Pancreas (tissue), 10 donors: ENCODE data around the gene MAN1A2. TPM values are rescaled to one million over a fixed set of nuclear protein-coding genes. Genes with fewer than 3 reads are reported as not detected.

ENCODE experiments used
- ATAC-seq, 4 donors: fragments of 200-7000 bp; cut with Tn5 transposase; one replicate each; pipeline versions ENCODE4 v1.8.0 to v1.9.1; 2020; ENCODE audit warnings: mild to moderate bottlenecking in 4 of 4, moderate library complexity in 4 of 4
- DNase-seq, 6 donors: peaks; one replicate each; pipeline ENCODE4 v3.0.0-alpha.2; 2020
- FAIRE-seq: peaks from 2 replicates; lab custom pipeline; 2012; peaks lifted over from hg19 to GRCh38; lab: Jason Lieb, UNC
- H3K27ac ChIP-seq, 4 donors: fragments of 200-600 bp; sonication (generic); 1 replicate in 3 of 4; 2 replicates in 1 of 4; pipeline versions ENCODE4 v1.5.0 to v1.8.0; 2020
- H3K27me3 ChIP-seq, 4 donors: fragments of 200-600 bp; one replicate each; pipeline ENCODE4 v1.8.0; 2021
- H3K36me3 ChIP-seq, 3 donors: fragments of 200-600 bp; sonication (generic) in 1 of 3; one replicate each; pipeline versions ENCODE4 v1.5.0 to v1.8.0; 2020 to 2021
- H3K4me1 ChIP-seq, 3 donors: fragments of 200-600 bp; one replicate each; pipeline ENCODE4 v1.8.0; 2021
- H3K4me3 ChIP-seq, 4 donors: fragments of 200-600 bp; sonication (generic) in 2 of 4; one replicate each; pipeline versions ENCODE4 v1.5.0 to v1.8.0; 2020 to 2021
- H3K9me3 ChIP-seq, 4 donors: fragments of 200-600 bp; one replicate each; pipeline ENCODE4 v1.8.0; 2021
- CTCF ChIP-seq, 4 donors: fragments of 200-600 bp; sonication (generic) in 3 of 4; IDR thresholded peaks; one replicate each; pipeline versions ENCODE4 v1.5.0 to v1.8.0; 2021; ENCODE audit warnings: antibody characterized with exemption in 4 of 4
- WGBS, 2 donors: extraction: QIAGEN DNeasy Blood & Tissue Kit; methylation state at CpG; one replicate each; pipeline ENCODE4 v1.1.7; 2013; 5-methylcytosine and 5-hydroxymethylcytosine counted together
- intact Hi-C, 3 donors: fragments of 100-400 bp; cut with DNase I; formaldehyde crosslinking; loops; one replicate each; pipeline versions ENCODE4 v1.11.1 to v1.14.2; 2022
- polyA plus RNA-seq, 2 donors: library from polyadenylated mRNA; stranded (reverse); fragments of 200-250 nt; gene quantifications; one replicate each; pipeline ENCODE4 v1.2.3, GENCODE V29; 2013
- total RNA-seq, 6 donors: library from RNA; stranded (reverse); fragmentation: NEBNext Ultra II Directional in 4 of 6; extraction: Animal tissue kit (Norgen Biotek cat#: 25700) in 4 of 6; gene quantifications; one replicate each; pipeline versions ENCODE4 v1.2.1 to v1.2.4, GENCODE V29; 2021 to 2023
- donor health status: healthy with polysubstance abuse.
- donor health status: DM: no; HTN: no; CAD: no; lungs with moderate emphysema.
- donor health status: DM: no; HTN: no; CAD: no.
- donor health status: control.
- donor health status: control.
- donor health status: Bipolar disorder and iron deficiency.
- donor health status: DM: yes; HTN: yes; CAD: no.
- donor health status: DM: no; HTN: no; CAD: no.
- donor health status: DM: no; HTN: no; CAD: no.
- donor health status: DM: yes; HTN: yes; CAD: no.

MAN1A2 gene
- total and polyA plus RNA-seq, 8 donors, result 6.0 to 50.7 (median 44.0) TPM

DNA sequence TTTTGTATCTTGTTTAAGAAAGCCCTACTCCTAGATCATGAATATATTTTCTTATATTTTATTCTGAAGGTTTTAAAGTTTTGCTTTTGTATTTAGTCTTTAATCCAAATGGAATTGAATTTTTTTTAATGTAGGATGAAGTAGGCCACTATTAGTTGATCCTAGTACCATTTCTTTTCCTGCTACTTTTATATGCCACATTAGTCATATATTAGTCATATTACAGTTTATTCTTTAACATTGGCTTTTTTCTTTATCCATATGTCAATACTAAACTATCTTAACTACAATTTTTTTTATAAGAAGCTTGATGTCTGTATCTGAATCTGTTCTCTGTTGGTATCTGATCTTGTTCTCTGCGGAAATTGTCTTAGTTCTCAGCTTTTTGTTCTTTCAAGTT is 48.8 kb downstream of the MAN1A2 start:
- no peak for FAIRE-seq

DNA sequence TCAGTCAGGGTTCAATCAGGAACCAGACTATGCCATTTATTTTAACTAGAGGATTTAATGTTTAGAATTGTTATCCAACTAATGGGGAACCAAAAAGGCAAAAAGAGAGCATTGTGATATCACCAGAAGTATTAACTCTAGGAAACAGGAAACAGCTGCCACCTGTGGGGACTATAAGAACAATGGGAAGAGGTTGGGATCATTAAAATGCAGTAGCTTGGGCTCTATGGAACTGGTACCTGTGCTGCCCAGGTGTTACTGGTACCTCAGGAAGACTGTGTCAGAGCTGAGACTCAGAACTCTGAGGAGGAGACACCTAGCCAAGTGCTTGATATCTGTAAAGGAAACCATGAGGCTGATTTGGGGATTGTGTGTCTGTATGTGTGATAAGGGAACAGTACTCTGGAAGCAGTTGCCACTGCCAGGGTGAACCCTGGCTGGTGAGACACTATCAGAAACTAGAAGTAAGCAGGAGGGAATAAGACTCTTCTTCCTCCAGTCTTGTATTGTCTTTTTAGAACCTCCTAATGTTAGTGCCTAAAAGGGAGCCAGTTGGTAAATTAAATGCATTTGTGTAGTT is 49.4 kb downstream of the MAN1A2 start:
- Histone ChIP-seq H3K27ac (no peak overlapping the region), H3K27me3 (no peaks in the 10 kb centered on the region), H3K4me1 (peaks cover 0 to 15% (median 14%) of the 10 kb centered on the region in 3 donors), H3K4me3 (no peak overlapping the region), H3K9me3 (no peaks in the 10 kb centered on the region), H3K36me3 (no peaks in the 10 kb centered on the region)
- DNase-seq, result no peak
- intact Hi-C loops, result no loop called here
- TF ChIP-seq CTCF (IDR thresholded peaks at IDR 0.05), result no peak
- peak in 2 of 4 donors; percentile 51 to 60 for ATAC-seq
- FAIRE-seq, result no peak

More for the DNA sequence above, 48.8 kb downstream of the MAN1A2 start:
- Histone ChIP-seq H3K4me3 (no peak overlapping the region), H3K27ac (no peak overlapping the region), H3K36me3 (no peaks in the 10 kb centered on the region), H3K9me3 (no peaks in the 10 kb centered on the region), H3K27me3 (no peaks in the 10 kb centered on the region), H3K4me1 (peaks cover 0 to 15% (median 14%) of the 10 kb centered on the region in 3 donors)
- no peak for DNase-seq
- TF ChIP-seq CTCF (IDR thresholded peaks at IDR 0.05), result no peak
- 80 to 90% methylated on average over 1 of the region's 1 CpG for WGBS, 2 donors
- intact Hi-C loops, result no loop called here
- ATAC-seq, result no peak

DNA sequence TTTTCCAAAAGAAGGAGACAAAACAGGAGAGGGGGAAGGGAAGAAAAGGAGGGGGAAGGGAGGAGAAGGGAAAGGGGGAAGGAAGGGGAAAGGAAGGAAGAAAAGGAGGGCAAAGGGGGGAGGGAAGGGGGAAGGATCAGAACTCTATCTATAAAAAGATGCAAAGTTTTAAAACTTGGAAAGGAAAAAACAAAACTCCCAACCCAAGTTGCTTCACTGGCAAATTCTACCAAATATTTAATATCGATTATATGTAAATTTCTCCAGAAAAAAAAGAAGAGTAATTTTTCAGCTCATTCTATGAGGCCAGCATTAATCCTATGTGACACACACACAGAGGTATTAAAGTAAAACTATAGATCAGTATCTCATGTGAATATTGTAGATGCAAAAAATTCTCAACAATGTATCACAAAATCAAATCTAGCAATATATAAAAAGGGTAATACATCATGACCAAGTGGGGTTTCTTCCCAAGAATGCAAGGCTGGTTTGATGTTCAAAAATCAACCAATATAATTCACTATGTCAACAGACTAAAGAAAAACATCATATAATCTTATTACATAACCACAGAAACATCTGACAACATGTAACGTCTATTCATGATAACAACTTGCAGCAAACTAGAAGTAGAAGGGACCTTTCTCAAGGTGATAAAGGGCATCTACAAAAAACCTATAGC is 57.9 kb downstream of the MAN1A2 start:
- DNase-seq, result no peak
- intact Hi-C loops, result no loop called here
- Histone ChIP-seq H3K4me3 (no peak overlapping the region), H3K27ac (no peak overlapping the region), H3K4me1 (no peaks in the 10 kb centered on the region), H3K9me3 (no peaks in the 10 kb centered on the region), H3K27me3 (no peaks in the 10 kb centered on the region), H3K36me3 (peaks cover 0 to 8% (median 0%) of the 10 kb centered on the region in 3 donors)
- FAIRE-seq, result no peak
- no peak for ATAC-seq
- 91 to 93% methylated on average over 2 of the region's 2 CpGs for WGBS, 2 donors
- TF ChIP-seq CTCF (IDR thresholded peaks at IDR 0.05), result no peak

DNA sequence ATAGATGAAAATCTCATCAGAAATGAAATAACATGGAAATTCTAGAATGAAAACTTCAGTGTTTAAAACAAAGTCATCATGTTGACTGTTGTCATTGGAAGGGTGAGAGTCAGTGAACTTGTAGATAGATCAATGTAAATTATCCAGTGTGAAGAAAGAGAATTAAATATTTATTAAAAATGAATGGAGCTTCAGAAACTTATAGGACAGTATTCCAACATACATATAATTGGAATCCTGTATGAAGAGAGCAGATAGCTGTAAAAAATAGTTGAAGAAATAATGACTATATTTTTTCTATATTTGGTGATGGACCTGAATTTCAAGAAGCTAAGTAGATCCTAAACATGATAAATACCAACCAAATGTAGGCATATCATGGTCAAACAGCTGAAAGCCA is 60.0 kb downstream of the MAN1A2 start:
- DNase-seq, result no peak
- H3K4me1 ChIP-seq, result no peaks in the 10 kb centered on the region
- H3K9me3 ChIP-seq, result no peaks in the 10 kb centered on the region
- intact Hi-C loops, result no loop called here
- no peak for TF ChIP-seq CTCF (IDR thresholded peaks at IDR 0.05)
- H3K36me3 ChIP-seq, result peaks cover 0 to 8% (median 0%) of the 10 kb centered on the region in 3 donors
- no peak overlapping the region for H3K27ac ChIP-seq
- ATAC-seq, result no peak
- FAIRE-seq, result no peak
- H3K27me3 ChIP-seq, result no peaks in the 10 kb centered on the region
- no peak overlapping the region for H3K4me3 ChIP-seq

DNA sequence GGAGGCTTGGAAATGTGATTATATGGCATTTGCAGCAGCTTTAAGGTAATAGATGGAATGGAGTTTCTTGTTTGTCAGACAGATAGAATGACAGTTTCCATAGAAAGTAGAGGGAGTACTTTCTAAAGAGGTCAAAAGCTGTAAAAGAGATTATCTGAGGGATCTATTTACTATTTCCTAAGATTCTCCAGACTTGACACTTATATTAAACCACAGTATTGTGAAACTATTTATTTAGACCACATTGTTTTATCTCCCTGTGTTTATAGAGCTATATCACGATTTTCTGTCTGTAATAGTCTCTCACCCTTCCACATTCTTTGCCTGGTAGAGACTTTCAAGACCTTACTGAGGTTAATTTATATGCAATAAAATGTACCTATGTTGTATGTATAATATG is 66.7 kb downstream of the MAN1A2 start:
- ATAC-seq (no peak), DNase-seq (no peak), FAIRE-seq (no peak)
- Histone ChIP-seq H3K9me3 (no peaks in the 10 kb centered on the region), H3K36me3 (no peaks in the 10 kb centered on the region), H3K4me3 (no peak overlapping the region), H3K27me3 (no peaks in the 10 kb centered on the region), H3K4me1 (peaks cover 0 to 3% (median 0%) of the 10 kb centered on the region in 3 donors), H3K27ac (no peak overlapping the region)
- 49 to 58% methylated on average over 1 of the region's 1 CpG for WGBS, 2 donors
- intact Hi-C loops, result no loop called here
- no peak for TF ChIP-seq CTCF (IDR thresholded peaks at IDR 0.05)
